GM12874 (cell line): Measurements from ENCODE around the gene PAPPA.

ENCODE experiments used
- TF ChIP-seq, protein P1 (sequence below): IDR thresholded peaks from 2 replicates; pipeline ENCODE4 v1.5.1; 2011; ENCODE audit warnings: low read depth, mild to moderate bottlenecking, control low read depth, low read length, moderate library complexity; ENCODE audit not compliant: insufficient read depth

The PAPPA gene

GRCh38 chr9:116282597-116282996 lies 129.0 kb downstream of the PAPPA start:
- TF ChIP-seq, protein P1, sequence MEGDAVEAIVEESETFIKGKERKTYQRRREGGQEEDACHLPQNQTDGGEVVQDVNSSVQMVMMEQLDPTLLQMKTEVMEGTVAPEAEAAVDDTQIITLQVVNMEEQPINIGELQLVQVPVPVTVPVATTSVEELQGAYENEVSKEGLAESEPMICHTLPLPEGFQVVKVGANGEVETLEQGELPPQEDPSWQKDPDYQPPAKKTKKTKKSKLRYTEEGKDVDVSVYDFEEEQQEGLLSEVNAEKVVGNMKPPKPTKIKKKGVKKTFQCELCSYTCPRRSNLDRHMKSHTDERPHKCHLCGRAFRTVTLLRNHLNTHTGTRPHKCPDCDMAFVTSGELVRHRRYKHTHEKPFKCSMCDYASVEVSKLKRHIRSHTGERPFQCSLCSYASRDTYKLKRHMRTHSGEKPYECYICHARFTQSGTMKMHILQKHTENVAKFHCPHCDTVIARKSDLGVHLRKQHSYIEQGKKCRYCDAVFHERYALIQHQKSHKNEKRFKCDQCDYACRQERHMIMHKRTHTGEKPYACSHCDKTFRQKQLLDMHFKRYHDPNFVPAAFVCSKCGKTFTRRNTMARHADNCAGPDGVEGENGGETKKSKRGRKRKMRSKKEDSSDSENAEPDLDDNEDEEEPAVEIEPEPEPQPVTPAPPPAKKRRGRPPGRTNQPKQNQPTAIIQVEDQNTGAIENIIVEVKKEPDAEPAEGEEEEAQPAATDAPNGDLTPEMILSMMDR: no peak

DNA sequence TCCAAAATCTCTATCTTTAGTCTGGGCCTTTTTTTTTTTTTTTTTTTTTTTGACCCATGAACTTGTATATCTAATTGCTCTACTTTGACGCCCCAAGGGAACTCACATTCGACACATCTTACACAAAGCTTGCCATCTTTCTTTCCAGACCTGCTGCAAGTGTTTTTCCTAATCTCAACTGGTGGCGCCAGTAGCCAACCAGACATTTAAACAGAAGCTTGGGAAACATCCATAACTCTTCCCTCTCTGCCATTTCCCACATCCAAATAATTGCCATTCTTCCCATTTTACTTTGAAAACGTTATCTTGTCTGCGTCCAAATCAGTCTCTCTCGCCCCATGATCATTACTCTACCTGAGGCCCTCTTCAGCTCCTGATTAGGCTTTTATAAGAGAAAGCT lies 130.9 kb downstream of the PAPPA start:
- TF ChIP-seq, protein P1: no peak

GRCh38 chr9:116285320-116285719 lies 131.7 kb downstream of the PAPPA start:
- TF ChIP-seq, protein P1: no peak

- TF ChIP-seq, protein P1: no peak
These were observed 132.7 kb downstream of the PAPPA start for GRCh38 chr9:116286297-116286696.

DNA sequence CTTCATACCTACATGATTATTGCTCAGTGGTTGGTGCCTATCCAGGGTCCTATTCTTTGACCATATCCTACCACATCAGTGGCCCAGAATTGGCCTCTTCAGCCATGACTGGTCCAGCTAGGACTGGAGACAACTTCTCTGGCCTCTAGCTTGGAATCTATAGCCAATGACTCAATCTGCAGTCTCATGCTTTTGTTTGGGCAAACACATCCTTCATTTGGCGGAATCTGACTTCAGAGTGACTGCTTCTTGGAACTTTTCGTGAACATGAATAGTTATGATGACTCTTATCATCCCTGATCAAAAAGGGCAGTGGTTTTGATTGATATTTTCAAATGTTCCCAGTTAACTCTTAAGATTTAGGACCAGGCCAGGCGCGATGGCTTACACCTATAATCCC lies 134.1 kb downstream of the PAPPA start:
- TF ChIP-seq, protein P1: no peak

GRCh38 chr9:116288658-116289057 lies 135.1 kb downstream of the PAPPA start:
- TF ChIP-seq, protein P1: no peak

DNA sequence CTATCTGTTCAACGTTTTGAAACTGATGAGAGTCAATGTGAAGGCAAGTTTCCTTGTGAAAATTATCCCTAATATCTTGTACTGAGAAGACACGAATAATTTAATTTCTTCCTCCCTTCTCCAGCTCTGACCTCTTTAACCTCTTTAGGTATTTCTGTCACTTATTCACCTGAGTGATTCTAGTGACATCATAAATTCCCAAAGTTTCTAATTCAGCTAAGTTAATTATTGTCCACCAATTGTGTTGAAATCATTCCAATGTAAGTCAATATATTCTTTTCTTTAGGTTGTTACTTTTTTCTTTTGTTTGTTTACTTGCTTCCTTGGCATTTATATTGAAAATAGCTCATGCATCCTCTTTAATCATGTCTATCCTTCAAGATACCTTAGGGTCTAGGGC lies 143.8 kb downstream of the PAPPA start:
- TF ChIP-seq, protein P1: no peak

DNA sequence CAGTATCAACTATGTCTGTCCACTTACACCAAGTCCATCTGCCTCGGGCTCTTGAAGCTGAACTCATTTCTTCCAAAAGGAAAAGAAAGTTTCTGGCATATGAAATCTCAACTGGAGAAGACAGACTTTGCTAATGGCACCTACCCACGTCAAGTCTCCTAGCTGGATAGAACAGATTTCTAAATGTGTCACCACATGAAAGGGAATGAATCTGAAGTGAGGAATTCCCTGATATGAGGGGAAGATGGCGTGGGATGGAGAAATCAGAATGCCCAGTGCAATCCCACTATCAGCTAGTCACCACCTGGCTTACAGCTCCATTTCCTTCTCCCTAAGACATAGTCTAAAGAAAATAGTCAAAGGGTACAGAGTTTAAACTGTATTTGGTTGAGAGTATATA lies 144.7 kb downstream of the PAPPA start:
- TF ChIP-seq, protein P1: no peak
